Measurements from ENCODE around the gene RNF17.
A peak's percentile ranks its signal among the peaks of the same experiment; 100 is the strongest.

RNF17 gene

DNA sequence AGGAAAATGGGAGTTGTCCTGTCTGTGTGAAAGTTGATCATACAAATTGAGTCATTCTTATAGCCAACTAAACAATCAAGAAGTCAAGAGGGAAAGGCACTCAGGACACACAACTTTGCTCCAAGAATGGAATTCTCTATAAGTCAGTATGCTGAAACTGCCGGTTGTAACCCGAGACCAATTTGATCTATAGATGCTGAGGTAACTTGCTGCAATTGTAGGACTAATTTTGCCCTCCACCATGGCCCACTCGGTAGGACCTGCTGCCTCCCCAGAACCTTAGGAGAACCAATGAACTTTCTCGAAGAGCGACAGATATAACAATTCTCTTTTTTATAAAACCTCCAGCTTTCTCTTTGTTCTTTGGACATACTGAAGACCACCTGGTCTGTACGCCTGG, 157.0 kb downstream of the RNF17 start:
- H3K4me3 ChIP-seq (ENCODE audit: control insufficient read depth, low read depth, low read length): no peak overlapping the region
- TF ChIP-seq, protein P1, sequence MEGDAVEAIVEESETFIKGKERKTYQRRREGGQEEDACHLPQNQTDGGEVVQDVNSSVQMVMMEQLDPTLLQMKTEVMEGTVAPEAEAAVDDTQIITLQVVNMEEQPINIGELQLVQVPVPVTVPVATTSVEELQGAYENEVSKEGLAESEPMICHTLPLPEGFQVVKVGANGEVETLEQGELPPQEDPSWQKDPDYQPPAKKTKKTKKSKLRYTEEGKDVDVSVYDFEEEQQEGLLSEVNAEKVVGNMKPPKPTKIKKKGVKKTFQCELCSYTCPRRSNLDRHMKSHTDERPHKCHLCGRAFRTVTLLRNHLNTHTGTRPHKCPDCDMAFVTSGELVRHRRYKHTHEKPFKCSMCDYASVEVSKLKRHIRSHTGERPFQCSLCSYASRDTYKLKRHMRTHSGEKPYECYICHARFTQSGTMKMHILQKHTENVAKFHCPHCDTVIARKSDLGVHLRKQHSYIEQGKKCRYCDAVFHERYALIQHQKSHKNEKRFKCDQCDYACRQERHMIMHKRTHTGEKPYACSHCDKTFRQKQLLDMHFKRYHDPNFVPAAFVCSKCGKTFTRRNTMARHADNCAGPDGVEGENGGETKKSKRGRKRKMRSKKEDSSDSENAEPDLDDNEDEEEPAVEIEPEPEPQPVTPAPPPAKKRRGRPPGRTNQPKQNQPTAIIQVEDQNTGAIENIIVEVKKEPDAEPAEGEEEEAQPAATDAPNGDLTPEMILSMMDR (IDR thresholded peaks at IDR 0.05; ENCODE audit: control insufficient read depth, insufficient read depth, low read depth, low read length, missing control alignments): no peak
- no peak for DNase-seq (ENCODE audit: low read depth)

DNA sequence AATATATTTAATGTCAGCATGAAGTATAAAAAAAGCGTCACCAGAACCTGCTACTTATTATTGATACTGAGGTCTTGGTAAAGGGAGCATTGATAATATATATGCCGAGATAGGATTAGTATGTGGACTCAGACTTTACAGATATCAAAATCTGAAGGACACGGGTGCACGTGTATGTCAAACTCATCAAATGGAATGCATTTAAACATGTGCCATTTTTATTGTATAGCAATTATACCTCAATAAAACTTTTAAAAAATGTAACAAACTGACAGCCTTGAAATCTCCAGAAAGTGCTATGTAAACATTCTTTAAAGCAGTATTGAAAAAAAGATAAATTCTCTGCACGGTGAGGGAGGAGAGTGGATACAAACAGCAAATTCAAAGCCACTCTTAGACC, 157.9 kb downstream of the RNF17 start:
- H3K4me3 ChIP-seq (ENCODE audit: control insufficient read depth, low read depth, low read length): peak overlapping the region; percentile 75
- DNase-seq (ENCODE audit: low read depth): no peak
- TF ChIP-seq, protein P1 (IDR thresholded peaks at IDR 0.05; ENCODE audit: control insufficient read depth, insufficient read depth, low read depth, low read length, missing control alignments): no peak

DNA sequence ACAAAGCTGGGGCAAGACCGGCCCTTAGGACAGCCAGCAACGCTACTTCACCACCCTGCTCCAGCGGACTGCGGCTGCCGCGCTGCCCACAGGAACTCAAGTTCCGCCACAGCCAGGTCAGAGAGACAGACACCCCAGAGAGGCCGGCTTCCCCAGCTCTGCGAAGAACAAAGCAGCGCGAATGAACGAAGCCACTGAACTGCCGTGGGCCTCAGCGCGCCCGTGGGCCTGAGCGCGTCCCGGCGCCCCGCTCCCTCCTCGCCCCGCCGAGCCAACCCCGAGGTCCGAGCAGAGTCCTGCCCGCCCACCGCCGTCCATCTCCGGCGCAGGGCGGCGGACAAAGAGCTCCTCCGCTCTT, 158.4 kb downstream of the RNF17 start:
- DNase-seq (ENCODE audit: low read depth): no peak
- TF ChIP-seq, protein P1 (IDR thresholded peaks at IDR 0.05; ENCODE audit: control insufficient read depth, insufficient read depth, low read depth, low read length, missing control alignments): no peak
- H3K4me3 ChIP-seq (ENCODE audit: control insufficient read depth, low read depth, low read length): peak overlapping the region; percentile 75

DNA sequence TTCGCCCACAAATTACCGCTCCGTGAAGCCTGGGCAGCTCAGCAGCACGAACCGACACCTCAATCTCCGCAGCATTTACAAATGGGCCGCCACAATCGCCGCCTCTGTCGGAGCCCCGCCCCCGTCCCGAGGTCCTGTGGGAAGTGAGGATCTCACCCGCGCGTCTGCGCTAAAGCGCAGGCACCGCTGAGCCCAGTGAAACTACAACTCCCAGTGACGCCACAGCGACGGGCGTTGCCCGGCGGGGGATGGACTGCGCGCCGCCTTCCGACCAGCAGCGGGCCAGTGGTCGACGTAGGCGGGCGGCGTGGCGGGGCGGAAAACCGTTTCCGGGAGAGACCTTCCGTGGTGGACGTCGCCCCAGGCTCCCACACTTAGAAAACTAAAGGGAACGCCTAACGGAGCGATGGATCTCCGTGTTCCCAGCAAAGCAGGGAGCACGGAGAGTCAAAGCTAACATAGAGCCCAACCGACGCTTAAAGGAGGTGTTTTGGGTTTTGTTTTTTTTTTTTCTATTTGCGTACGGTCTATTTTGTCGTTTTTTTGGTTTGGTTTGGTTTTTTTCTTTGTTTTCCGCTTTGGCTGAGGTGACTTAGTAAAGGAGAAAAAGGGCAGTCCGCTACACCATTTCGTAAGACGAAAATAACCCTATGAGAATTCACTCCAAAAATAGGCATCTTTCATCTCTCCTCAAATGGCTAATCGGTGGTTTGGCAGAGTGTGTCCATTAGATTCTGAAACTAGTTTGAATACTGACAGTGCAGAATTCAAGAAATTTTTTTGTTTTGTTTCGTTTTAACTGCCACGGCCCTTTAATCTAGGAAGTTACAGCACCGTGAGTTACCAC, 159.0 kb downstream of the RNF17 start:
- TF ChIP-seq, protein P1 (IDR thresholded peaks at IDR 0.05; ENCODE audit: control insufficient read depth, insufficient read depth, low read depth, low read length, missing control alignments): no peak
- DNase-seq (ENCODE audit: low read depth): peak; percentile 86
- peak overlapping the region; percentile 75 for H3K4me3 ChIP-seq (ENCODE audit: control insufficient read depth, low read depth, low read length)

DNA sequence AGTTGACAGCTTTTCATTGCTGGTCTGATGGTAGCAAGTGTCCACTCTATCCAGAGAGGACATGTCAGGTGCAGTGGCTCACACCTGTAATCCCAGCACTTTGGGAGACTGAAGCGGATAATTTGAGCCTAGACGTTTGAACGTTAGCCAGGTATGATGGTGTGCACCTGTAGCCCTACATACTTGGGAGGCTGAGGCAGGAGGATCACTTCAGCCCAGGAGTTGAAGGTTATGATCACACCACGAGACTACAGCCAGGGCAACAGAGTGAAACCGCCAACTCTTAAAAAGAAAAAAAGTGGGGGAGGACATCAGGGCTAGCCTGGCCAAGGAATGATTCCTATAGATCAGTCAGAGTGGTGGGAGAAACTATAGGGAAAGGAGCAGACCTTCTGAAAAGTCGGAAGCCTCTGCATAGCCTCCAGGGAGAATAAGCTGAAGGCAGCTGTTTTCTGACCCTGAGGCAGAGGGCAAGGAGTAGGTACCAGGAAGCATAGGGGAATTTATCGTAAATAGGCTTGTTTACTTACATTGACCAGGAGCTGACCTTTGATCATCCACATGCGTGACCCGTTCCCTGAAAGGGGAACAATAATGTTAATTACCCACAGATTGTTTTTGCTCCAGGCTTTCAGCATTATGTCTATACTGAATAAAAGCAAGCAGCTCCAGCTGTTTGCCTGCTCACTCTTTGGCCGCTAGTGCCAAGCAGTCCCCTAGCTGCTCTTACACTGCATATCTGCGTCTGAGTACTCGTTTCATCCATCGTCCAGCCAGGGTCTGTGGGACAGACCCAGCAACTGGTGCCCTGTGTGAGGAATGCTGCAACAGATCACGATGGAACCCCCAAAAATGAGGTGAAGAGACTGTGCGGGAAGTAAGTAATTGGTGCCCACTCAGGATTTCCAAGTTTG, 161.6 kb downstream of the RNF17 start:
- no peak overlapping the region for H3K4me3 ChIP-seq (ENCODE audit: control insufficient read depth, low read depth, low read length)
- TF ChIP-seq, protein P1 (IDR thresholded peaks at IDR 0.05; ENCODE audit: control insufficient read depth, insufficient read depth, low read depth, low read length, missing control alignments): no peak
- DNase-seq (ENCODE audit: low read depth): no peak

DNA sequence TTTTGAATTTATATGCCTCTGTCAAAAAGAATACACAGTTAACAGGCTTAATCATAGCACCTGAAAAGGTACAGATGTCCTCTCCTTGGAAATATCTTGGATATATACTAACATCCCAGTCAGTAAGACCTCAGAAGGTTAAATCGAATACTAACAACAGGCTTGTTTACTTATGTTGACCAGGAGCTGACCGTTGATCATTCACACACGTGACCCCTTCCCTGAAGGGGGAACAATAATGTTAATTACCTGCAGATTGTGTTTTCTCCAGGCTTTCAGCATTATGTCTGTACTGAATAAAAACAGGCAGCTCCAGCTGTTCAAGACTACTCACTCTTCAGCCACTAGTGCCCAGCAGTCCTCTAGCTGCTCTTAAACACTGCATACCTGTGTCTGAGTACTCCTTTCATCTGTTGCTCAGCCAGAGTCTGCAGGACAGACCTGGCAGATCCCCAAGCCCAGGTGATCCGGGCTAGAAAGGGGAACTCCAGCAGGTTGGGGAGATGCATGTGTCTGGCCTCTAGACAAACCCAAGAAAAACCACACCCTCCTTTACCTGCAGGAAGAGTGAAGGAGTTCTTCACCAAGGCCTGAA, 163.9 kb downstream of the RNF17 start:
- TF ChIP-seq, protein P1 (IDR thresholded peaks at IDR 0.05; ENCODE audit: control insufficient read depth, insufficient read depth, low read depth, low read length, missing control alignments): no peak
- no peak for DNase-seq (ENCODE audit: low read depth)

More for the DNA sequence above, 163.9 kb downstream of the RNF17 start:
- no peak overlapping the region for H3K4me3 ChIP-seq (ENCODE audit: control insufficient read depth, low read depth, low read length)
